OCI-LY7 (cell line): ENCODE data around the gene AAK1.

ENCODE experiments used
- CTCF ChIP-seq: fragments of 200-600 bp; sonication (generic); conservative IDR thresholded peaks from 2 replicates; pipeline ENCODE4 v1.5.1; 2014; ENCODE audit warnings: mild to moderate bottlenecking, antibody characterized with exemption, low read length, moderate library complexity, mixed read lengths
- EZH2phosphoT487 ChIP-seq: fragments of 200-600 bp; sonication (generic); IDR thresholded peaks from 2 replicates; pipeline ENCODE4 v1.6.1; 2018; ENCODE audit warnings: low read depth, borderline replicate concordance, mild to moderate bottlenecking, mixed run types, antibody characterized with exemption, low read length, moderate library complexity, mixed read lengths

- TF ChIP-seq CTCF (no peak), EZH2phosphoT487 (no peak)
Observed at GRCh38 chr2:69546646-69547045, 96.9 kb downstream of the AAK1 start.
